A549 (cell line): Measurements from ENCODE around the gene URI1. TPM values are rescaled to one million over a fixed set of nuclear protein-coding genes. Genes with fewer than 3 reads are reported as not detected.

Source experiments
- ATAC-seq, 2 experiments: fragments of 200-7000 bp in 1 of 2; fragments of >200 bp in 1 of 2; cut with Nextera tagmentation in 1 of 2; cut with Tn5 transposase in 1 of 2; 3 replicates each; pipeline versions ENCODE4 v1.8.0 to v1.9.1; 2018 to 2020; ENCODE audit warnings: mild to moderate bottlenecking in 1 of 2, moderate library complexity in 1 of 2
- CTCF ChIA-PET: fragments of 300-600 bp; sonication (Branson Sonifier 250); formaldehyde crosslinking; extraction: SDS; loops from one replicate; lab custom pipeline; 2021; ENCODE audit warnings: antibody characterized with exemption, inconsistent platforms; lab: Yijun Ruan, JAX
- POLR2A ChIA-PET: fragments of 350-600 bp; formaldehyde crosslinking; extraction: SDS; loops from one replicate; lab custom pipeline; 2021; ENCODE audit warnings: antibody characterized with exemption, inconsistent platforms; lab: Yijun Ruan, JAX
- DNase-seq, 2 experiments: peaks; one replicate each; pipeline versions ENCODE4 v3.0.0 to v3.0.0-alpha.2; 2011 to 2016; ENCODE audit warnings: low read depth in 1 of 2, low spot score in 1 of 2
- FAIRE-seq: peaks from 2 replicates; lab custom pipeline; 2011; peaks lifted over from hg19 to GRCh38; lab: Jason Lieb, UNC
- H3K27ac ChIP-seq, 2 experiments: fragments of >200 bp; sonication (Bioruptor Twin); formaldehyde crosslinking; 3 replicates each; pipeline ENCODE4 v1.5.1; 2016 to 2017
- H3K4me1 ChIP-seq: fragments of >200 bp; sonication (Bioruptor Twin); formaldehyde crosslinking; 3 replicates; pipeline ENCODE4 v1.6.1; 2016
- H3K4me2 ChIP-seq: fragments of >200 bp; sonication (Bioruptor Twin); formaldehyde crosslinking; 3 replicates; pipeline ENCODE4 v1.6.1; 2016
- H3K4me3 ChIP-seq: fragments of >200 bp; sonication (Bioruptor Twin); formaldehyde crosslinking; 3 replicates; pipeline ENCODE4 v1.5.1; 2016
- H3K9me3 ChIP-seq: fragments of >200 bp; sonication (Bioruptor Twin); formaldehyde crosslinking; 3 replicates; pipeline ENCODE4 v1.6.1; 2016
- ATOH8 ChIP-seq: fragments of 250-450 bp; sonication (Bioruptor Pico); IDR thresholded peaks from 2 replicates; pipeline ENCODE4 v1.5.0; 2020; ENCODE audit warnings: low read depth, mild to moderate bottlenecking, moderate library complexity
- BCL3 ChIP-seq: fragments of >200 bp; sonication (Bioruptor Twin); formaldehyde crosslinking; IDR thresholded peaks from 3 replicates; pipeline ENCODE4 v1.6.1; 2016
- BHLHE40 ChIP-seq: IDR thresholded peaks from 2 replicates; pipeline ENCODE4 v1.6.1; 2012; ENCODE audit warnings: low read depth, low read length, inconsistent platforms
- CBX2 ChIP-seq: fragments of 200-600 bp; sonication (generic); IDR thresholded peaks from 2 replicates; pipeline ENCODE4 v1.6.1; 2016; ENCODE audit warnings: low read depth, mild to moderate bottlenecking, borderline replicate concordance
- CBX8 ChIP-seq: fragments of 200-600 bp; sonication (generic); IDR thresholded peaks from 2 replicates; pipeline ENCODE4 v1.6.1; 2016
- CHD4 ChIP-seq: fragments of 200-600 bp; sonication (generic); IDR thresholded peaks from 2 replicates; pipeline ENCODE4 v1.6.1; 2016; ENCODE audit warnings: antibody characterized with exemption, mild to moderate bottlenecking, borderline replicate concordance
- FOXS1 ChIP-seq: fragments of 250-450 bp; sonication (Bioruptor Pico); IDR thresholded peaks from 2 replicates; pipeline ENCODE4 v1.5.0; 2020; ENCODE audit warnings: mild to moderate bottlenecking, moderate library complexity
- HES2 ChIP-seq: fragments of >200 bp; sonication (Bioruptor Twin); formaldehyde crosslinking; IDR thresholded peaks from 2 replicates; pipeline ENCODE4 v1.6.1; 2016
- HEYL ChIP-seq: fragments of 250-450 bp; sonication (Bioruptor Pico); IDR thresholded peaks from 2 replicates; pipeline ENCODE4 v1.8.0; 2021; ENCODE audit warnings: mild to moderate bottlenecking, moderate library complexity
- HOXB13 ChIP-seq: fragments of 250-450 bp; sonication (Bioruptor Pico); IDR thresholded peaks from 2 replicates; pipeline ENCODE4 v1.5.0; 2020; ENCODE audit warnings: low read depth, mild to moderate bottlenecking, moderate library complexity
- KDM5A ChIP-seq: fragments of 200-600 bp; sonication (generic); IDR thresholded peaks from 2 replicates; pipeline ENCODE4 v1.6.1; 2016; ENCODE audit warnings: antibody characterized with exemption, mild to moderate bottlenecking
- MAFK ChIP-seq: fragments of 450-650 bp; IDR thresholded peaks from 2 replicates; pipeline ENCODE4 v1.6.1; 2014; ENCODE audit not compliant: partially characterized antibody
- RARB ChIP-seq: fragments of 250-450 bp; sonication (Bioruptor Pico); IDR thresholded peaks from 2 replicates; pipeline ENCODE4 v1.8.0; 2021; ENCODE audit warnings: mild to moderate bottlenecking, moderate library complexity
- SMC3 ChIP-seq: fragments of >200 bp; sonication (Bioruptor Twin); formaldehyde crosslinking; IDR thresholded peaks from 3 replicates; pipeline ENCODE4 v1.6.1; 2018; ENCODE audit warnings: inconsistent platforms
- ZC3H11A ChIP-seq: fragments of 450-650 bp; IDR thresholded peaks from 2 replicates; pipeline ENCODE4 v1.6.1; 2014; ENCODE audit warnings: antibody characterized with exemption, mild to moderate bottlenecking
- ZSCAN20 ChIP-seq: fragments of 250-450 bp; sonication (Bioruptor Pico); IDR thresholded peaks from 2 replicates; pipeline ENCODE4 v1.8.0; 2022; ENCODE audit warnings: mild to moderate bottlenecking, moderate library complexity
- WGBS: methylation state at CpG from one replicate; pipeline ENCODE4 v1.1.6; 2017; ENCODE audit errors: missing lambda C conversion rate; 5-methylcytosine and 5-hydroxymethylcytosine counted together
- polyA plus RNA-seq, 4 experiments: library from polyadenylated mRNA; depleted of rRNA in 3 of 4; stranded (reverse); fragments of >200 nt; fragmentation: RNase III in 1 of 4; extraction: RNeasy Plus Mini Kit Qiagen cat#74134 plus additional on column Dnase treatment in 1 of 4; gene quantifications; 2 replicates in 3 of 4; 3 replicates in 1 of 4; pipeline ENCODE4 v1.2.3, GENCODE V29; 2011 to 2017
- TF ChIP-seq, protein P1 (sequence below): fragments of 200-600 bp; sonication (generic); IDR thresholded peaks from 2 replicates; pipeline ENCODE4 v1.6.1; 2016; ENCODE audit warnings: antibody characterized with exemption, mild to moderate bottlenecking, moderate library complexity
- TF ChIP-seq, protein P2 (sequence below): fragments of 150-350 bp; IDR thresholded peaks from 2 replicates; pipeline ENCODE4 v1.6.1; 2014; ENCODE audit warnings: low read depth, mild to moderate bottlenecking, low read length
- TF ChIP-seq, protein P3 (sequence below): fragments of >200 bp; sonication (Bioruptor Twin); formaldehyde crosslinking; IDR thresholded peaks from 3 replicates; pipeline ENCODE4 v1.5.1; 2016

URI1 gene
- polyA plus RNA-seq, 2 of the 4 experiments (the other 2 are of a cell fraction): 116 to 228 TPM

GRCh38 chr19:29934781-29935180 is 7.3 kb upstream of the URI1 start:
- TF ChIP-seq, protein P1, sequence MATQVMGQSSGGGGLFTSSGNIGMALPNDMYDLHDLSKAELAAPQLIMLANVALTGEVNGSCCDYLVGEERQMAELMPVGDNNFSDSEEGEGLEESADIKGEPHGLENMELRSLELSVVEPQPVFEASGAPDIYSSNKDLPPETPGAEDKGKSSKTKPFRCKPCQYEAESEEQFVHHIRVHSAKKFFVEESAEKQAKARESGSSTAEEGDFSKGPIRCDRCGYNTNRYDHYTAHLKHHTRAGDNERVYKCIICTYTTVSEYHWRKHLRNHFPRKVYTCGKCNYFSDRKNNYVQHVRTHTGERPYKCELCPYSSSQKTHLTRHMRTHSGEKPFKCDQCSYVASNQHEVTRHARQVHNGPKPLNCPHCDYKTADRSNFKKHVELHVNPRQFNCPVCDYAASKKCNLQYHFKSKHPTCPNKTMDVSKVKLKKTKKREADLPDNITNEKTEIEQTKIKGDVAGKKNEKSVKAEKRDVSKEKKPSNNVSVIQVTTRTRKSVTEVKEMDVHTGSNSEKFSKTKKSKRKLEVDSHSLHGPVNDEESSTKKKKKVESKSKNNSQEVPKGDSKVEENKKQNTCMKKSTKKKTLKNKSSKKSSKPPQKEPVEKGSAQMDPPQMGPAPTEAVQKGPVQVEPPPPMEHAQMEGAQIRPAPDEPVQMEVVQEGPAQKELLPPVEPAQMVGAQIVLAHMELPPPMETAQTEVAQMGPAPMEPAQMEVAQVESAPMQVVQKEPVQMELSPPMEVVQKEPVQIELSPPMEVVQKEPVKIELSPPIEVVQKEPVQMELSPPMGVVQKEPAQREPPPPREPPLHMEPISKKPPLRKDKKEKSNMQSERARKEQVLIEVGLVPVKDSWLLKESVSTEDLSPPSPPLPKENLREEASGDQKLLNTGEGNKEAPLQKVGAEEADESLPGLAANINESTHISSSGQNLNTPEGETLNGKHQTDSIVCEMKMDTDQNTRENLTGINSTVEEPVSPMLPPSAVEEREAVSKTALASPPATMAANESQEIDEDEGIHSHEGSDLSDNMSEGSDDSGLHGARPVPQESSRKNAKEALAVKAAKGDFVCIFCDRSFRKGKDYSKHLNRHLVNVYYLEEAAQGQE: no peak
- TF ChIP-seq, protein P2, sequence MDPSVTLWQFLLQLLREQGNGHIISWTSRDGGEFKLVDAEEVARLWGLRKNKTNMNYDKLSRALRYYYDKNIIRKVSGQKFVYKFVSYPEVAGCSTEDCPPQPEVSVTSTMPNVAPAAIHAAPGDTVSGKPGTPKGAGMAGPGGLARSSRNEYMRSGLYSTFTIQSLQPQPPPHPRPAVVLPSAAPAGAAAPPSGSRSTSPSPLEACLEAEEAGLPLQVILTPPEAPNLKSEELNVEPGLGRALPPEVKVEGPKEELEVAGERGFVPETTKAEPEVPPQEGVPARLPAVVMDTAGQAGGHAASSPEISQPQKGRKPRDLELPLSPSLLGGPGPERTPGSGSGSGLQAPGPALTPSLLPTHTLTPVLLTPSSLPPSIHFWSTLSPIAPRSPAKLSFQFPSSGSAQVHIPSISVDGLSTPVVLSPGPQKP: no peak
- no peak for TF ChIP-seq CHD4
- no peak for TF ChIP-seq ZSCAN20
- TF ChIP-seq BCL3: no peak
- no peak for TF ChIP-seq CBX8
- no peak for TF ChIP-seq CBX2
- no peak for TF ChIP-seq RARB
- TF ChIP-seq MAFK: no peak
- no peak for TF ChIP-seq ATOH8 (CRISPR knock-in tag)
- TF ChIP-seq KDM5A: no peak
- no peak for TF ChIP-seq SMC3
- no peak for TF ChIP-seq HEYL (CRISPR knock-in tag)
- TF ChIP-seq, all 56 proteins: peak for 0
- H3K4me1 ChIP-seq: no peaks in the 10 kb centered on the region
- CTCF ChIA-PET: interaction anchor here (0.7 to 1.7 kb wide), 4 partner anchors 10 to 140 kb away, joined by 3 to 4 read pairs (median 4); no protein-coding TSS in a partner anchor
- peaks cover 41% of the 10 kb centered on the region for H3K9me3 ChIP-seq
- ATAC-seq (no peak), DNase-seq (no peak), FAIRE-seq (no peak)
- no peak overlapping the region for H3K4me2 ChIP-seq
- 6% methylated on average over 1 of the region's 1 CpG for WGBS
- H3K4me3 ChIP-seq: no peak overlapping the region
- POLR2A ChIA-PET: no interaction called here
- H3K27ac ChIP-seq: no peak overlapping the region

- ChIA-PET POLR2A (interaction anchor here (0.5 kb wide), 1 partner anchor 86 kb away, joined by 5 read pairs; no protein-coding TSS in a partner anchor), CTCF (no interaction called here)
- DNase-seq (no peak), FAIRE-seq (no peak), ATAC-seq (no peak)
- no peak overlapping the region for H3K4me2 ChIP-seq
- H3K4me3 ChIP-seq: no peak overlapping the region
- peaks cover 41% of the 10 kb centered on the region for H3K9me3 ChIP-seq
- WGBS: 64% methylated on average over 3 of the region's 3 CpGs
- no peak overlapping the region for H3K27ac ChIP-seq
- TF ChIP-seq HOXB13 (CRISPR knock-in tag): no peak
- 0 out of 2 replicates have a peak, but pooled peaks have one; percentile 3 for TF ChIP-seq ZC3H11A
- no peak for TF ChIP-seq BHLHE40
- peaks cover 1% of the 10 kb centered on the region; the same call in 1 of the 3 replicates for H3K4me1 ChIP-seq
These were observed 5.6 kb upstream of the URI1 start for GRCh38 chr19:29936409-29936808.

DNA sequence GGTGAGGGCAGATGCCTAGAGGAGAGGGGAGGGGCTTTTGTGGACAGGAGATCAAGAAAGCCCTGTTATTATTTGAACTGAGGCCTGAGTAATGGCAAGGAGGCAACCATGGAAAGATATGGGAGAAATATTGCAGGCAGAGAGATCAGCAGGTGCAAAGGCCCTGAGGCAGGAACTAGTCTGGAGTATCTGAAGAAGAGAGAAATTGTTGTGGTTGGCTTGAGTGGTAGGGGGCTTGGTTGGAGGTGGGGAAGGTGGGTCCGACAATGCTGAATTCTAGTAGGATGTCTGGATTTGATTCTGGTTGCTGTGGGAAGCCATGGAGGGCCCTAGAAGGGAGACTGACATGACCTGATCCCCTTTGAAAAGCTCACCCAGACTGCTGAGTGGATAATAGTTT is 2.4 kb upstream of the URI1 start:
- POLR2A ChIA-PET: no interaction called here
- Histone ChIP-seq H3K4me2 (no peak overlapping the region), H3K27ac (no peak overlapping the region), H3K9me3 (peaks cover 33% of the 10 kb centered on the region), H3K4me1 (peaks cover 15% of the 10 kb centered on the region), H3K4me3 (no peak overlapping the region)
- CTCF ChIA-PET: no interaction called here
- DNase-seq (no peak), ATAC-seq (no peak), FAIRE-seq (no peak)
- WGBS: 89% methylated on average over 1 of the region's 1 CpG
- TF ChIP-seq CBX8 (no peak), FOXS1 (CRISPR knock-in tag) (no peak), HES2 (no peak), BHLHE40 (no peak)
- TF ChIP-seq, protein P3, sequence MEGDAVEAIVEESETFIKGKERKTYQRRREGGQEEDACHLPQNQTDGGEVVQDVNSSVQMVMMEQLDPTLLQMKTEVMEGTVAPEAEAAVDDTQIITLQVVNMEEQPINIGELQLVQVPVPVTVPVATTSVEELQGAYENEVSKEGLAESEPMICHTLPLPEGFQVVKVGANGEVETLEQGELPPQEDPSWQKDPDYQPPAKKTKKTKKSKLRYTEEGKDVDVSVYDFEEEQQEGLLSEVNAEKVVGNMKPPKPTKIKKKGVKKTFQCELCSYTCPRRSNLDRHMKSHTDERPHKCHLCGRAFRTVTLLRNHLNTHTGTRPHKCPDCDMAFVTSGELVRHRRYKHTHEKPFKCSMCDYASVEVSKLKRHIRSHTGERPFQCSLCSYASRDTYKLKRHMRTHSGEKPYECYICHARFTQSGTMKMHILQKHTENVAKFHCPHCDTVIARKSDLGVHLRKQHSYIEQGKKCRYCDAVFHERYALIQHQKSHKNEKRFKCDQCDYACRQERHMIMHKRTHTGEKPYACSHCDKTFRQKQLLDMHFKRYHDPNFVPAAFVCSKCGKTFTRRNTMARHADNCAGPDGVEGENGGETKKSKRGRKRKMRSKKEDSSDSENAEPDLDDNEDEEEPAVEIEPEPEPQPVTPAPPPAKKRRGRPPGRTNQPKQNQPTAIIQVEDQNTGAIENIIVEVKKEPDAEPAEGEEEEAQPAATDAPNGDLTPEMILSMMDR: no peak
